Ecto neural progenitor cell (in vitro differentiated cells): ENCODE data around the gene GALNT10.

ENCODE experiments used
- DNase-seq: peaks from one replicate; pipeline ENCODE4 v3.0.0-alpha.2; 2018; ENCODE audit warnings: low spot score

GALNT10 gene

DNA sequence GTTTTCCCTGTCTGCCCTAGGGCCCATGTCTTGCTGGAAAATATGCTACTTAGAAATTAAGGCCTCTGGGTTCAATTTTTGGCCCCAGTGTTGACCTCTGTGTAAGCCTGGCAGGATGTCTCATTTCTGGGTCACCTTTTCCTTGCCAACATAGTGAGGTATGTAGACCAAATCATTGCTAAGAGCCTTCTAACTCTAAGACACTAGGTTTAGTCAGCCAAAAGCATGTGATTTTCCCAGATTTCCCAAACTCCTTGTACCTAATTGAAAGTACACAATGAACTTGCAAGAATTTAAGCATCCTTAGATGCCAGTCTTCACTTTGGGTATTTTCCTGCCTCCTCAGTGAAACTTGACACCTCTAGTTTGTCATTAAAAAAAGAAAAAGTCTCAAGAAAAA is 77.0 kb downstream of the GALNT10 start:
- DNase-seq: no peak

GRCh38 chr5:154268073-154268472 is 77.5 kb downstream of the GALNT10 start:
- no peak for DNase-seq

GRCh38 chr5:154269414-154269813 is 78.9 kb downstream of the GALNT10 start:
- no peak for DNase-seq

GRCh38 chr5:154271466-154271865 is 80.9 kb downstream of the GALNT10 start:
- DNase-seq: no peak

- no peak for DNase-seq
Measured at GRCh38 chr5:154271936-154272514, 81.5 kb downstream of the GALNT10 start.

GRCh38 chr5:154273028-154273617 is 82.6 kb downstream of the GALNT10 start:
- peak; percentile 43 for DNase-seq

GRCh38 chr5:154273963-154274827 is 83.7 kb downstream of the GALNT10 start:
- DNase-seq: peak; percentile 5

DNA sequence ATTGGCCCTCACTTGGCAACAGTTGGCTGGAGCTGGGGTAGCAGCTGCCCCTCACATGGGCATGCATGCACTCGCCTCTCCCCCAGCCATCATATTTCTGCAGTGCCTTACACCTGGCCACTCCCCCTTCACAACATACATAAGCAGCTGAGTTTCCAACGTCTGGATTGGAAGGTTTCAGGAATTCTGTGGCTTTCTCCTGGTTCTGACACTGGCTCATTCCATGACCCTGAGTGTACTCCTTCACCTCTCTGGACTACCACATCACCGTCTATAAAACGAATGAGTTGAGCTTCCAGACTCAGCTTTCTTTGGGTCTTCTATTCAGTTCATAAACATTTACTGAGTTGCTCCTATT is 84.3 kb downstream of the GALNT10 start:
- DNase-seq: peak; percentile 25

DNA sequence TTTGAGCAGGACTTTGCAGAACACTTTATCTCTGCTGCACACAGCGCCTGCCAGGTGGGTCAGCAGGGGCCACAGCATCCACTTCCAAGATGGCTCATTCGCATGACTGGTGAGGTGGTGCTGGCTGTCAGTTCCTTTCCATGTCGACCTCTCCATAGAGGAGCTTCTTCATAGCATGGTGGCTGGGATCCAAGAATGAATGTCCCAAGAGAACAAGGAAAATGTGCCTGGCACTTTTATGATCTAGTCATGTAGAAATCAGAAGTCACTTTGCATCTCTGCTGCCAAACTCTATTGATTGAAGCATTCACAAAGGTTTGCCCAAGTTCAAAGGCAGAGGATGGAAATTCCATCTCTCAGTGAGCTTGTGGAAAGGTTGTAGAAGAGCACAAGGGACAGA is 85.0 kb downstream of the GALNT10 start:
- peak; percentile 11 for DNase-seq

DNA sequence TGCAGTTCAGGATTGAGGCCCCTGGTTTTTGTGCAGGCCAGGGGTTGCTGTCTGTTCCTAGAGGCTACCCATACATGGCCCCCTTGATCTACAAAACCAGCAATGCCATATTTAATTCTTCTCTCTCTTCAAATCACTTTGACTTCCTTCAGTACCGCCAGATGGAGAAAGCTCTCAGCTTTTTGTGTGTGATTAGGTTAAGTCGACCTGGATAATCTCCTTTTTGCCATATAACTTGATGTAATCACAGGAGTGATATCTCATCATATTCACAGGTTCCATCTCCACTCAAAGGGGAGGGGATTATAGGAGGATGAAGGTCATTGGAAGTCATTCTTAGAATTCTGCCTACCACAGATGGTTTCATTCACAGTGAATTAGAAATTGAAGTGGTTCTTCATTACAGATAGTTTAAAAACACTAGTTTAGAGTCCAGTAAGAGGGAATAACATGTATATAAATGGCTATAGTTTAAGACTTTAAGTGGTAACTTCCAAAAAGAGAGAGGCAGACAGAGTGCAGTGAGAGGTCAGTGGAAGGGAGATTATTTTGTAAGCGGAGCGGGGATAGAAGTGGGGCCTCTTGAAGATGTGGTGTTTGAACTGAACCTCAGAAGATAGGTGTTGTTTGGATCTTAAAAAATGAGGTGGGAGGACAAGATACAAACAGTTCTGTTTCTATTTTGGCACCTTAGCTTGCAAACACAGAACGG is 85.9 kb downstream of the GALNT10 start:
- no peak for DNase-seq

- no peak for DNase-seq
Measured at GRCh38 chr5:154276973-154277331, 86.4 kb downstream of the GALNT10 start.

GRCh38 chr5:154277499-154277898 is 87.0 kb downstream of the GALNT10 start:
- DNase-seq: no peak

GRCh38 chr5:154278186-154278585 is 87.7 kb downstream of the GALNT10 start:
- no peak for DNase-seq

DNA sequence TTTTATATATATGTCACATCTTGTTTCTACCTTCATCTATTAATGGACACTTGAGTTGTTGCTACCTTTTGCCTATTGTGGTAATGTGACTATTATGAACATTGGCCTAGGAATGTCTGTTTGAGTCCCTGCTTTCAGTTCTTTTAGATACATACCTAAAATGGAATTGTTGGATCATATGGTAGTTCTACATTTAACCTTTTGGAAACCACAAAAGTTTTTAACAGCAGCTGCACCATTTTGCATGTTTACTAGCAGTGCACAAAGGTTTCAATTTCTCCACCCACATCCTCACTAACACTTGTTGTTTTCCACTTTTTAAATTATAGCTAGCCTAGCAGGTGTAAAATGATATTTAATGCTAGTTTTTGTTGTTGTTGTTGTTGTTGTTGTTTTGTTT is 88.4 kb downstream of the GALNT10 start:
- DNase-seq: no peak

DNA sequence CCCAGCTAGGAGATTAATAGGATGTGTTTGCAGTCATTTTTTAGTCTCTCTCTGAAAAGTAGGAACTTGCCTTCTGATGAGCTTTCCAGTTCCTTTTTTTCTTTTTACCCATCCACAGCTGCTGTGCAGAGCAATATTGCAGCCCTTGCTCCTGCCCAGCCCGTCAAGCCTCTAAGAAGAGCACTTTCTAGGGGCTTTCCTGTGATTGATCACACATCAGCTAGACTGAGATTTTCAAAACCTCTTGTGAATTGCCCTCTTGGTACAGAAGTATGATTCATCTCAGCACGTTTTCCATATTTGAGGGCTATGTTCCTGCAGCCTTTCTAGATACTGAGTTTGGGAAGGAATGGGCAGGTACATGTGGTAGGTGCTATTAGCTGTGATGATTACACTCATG is 93.9 kb downstream of the GALNT10 start:
- DNase-seq: peak; percentile 4

- DNase-seq: no peak
Measured at GRCh38 chr5:154285661-154286408, 95.3 kb downstream of the GALNT10 start.

- DNase-seq: no peak
Measured at GRCh38 chr5:154286557-154286956, 96.0 kb downstream of the GALNT10 start.

DNA sequence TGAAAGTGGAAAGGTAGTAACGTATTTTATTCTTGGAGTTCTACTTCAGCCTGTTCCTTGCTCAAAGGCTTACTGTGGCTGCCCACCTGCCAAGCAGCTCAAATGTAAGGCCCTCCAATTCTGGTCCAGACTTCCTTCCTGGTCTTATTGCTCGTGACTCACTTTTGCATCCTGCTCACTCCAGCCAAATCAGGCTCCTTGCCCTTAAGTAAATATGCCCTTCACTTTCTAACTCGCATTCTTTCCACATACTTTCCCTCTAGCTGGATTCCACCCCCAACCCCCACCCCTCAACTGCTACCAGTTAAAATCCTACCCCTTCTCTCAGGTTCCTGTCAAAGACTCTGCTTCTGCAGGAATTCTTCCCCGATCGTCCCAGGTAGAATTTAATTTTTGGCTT is 96.6 kb downstream of the GALNT10 start:
- DNase-seq: peak; percentile 41

DNA sequence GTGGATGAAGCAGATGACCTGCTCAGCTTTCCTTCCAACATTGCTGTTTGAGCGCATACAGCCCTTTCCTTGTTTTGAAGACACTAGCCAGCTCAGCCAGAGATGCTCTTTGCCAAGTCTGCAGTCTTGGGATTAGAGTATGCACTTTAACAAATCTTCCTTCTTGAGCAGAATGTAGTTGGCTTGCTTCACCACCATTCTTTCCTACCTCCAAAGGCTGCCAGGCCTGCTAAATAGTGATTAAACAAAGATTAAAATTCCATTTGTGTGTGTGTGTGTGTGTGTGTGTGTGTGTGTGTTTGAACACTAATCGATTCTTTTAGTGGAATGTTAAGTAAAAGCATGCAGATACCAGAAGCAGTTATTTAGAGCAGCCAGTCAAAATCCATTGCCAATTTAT is 97.6 kb downstream of the GALNT10 start:
- DNase-seq: peak; percentile 42

DNA sequence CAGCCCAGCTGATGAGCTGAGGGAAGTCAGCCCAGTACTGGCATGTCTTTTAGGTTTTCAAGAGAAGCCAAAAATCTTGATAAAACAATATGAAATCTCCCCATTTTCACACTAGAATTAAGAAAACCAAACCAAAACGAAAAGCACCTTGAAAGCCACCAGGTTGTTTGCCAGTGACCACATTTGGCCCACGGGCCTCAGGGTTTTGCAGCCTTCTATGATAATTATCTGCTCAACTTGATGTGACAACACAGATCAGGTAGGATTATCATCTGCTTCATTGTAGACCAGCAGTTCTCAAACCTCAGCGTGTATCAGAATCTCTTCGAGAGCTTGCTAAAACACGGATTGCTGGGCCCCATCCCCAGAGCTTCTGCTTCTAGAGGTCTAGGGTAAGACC is 101.4 kb downstream of the GALNT10 start:
- peak; percentile 16 for DNase-seq

- peak; percentile 16 for DNase-seq
Measured at GRCh38 chr5:154293219-154293618, 102.7 kb downstream of the GALNT10 start.

DNA sequence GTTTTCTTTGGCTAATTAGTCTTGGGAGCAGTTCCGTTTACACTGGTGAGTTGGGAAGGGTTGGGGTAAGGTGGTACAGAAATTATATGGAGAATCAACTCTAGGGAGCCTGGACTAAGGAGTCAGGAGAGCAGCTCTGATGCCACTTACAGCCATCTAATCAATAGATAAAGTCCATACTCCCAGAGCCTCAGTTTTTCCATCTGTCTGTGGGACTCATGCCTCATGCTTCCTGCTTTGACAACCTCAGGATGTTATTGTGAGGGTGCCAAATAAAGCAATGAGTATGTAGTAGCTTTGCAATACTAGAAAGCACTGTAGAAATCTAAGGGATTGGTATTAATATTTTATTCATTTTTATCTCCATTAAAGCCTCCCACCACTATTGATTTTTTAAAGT is 105.0 kb downstream of the GALNT10 start:
- no peak for DNase-seq
